Breast epithelium (tissue), 3 donors: ENCODE results near the gene CSTB.

ENCODE experiments used
- CTCF ChIP-seq, 3 donors: fragments of 450-650 bp; IDR thresholded peaks; one replicate each; pipeline ENCODE4 v1.5.1; 2016 to 2017; ENCODE audit warnings: antibody characterized with exemption in 3 of 3, mild to moderate bottlenecking in 3 of 3, moderate library complexity in 3 of 3
- POLR2A ChIP-seq: fragments of 450-650 bp; IDR thresholded peaks from one replicate; pipeline ENCODE4 v1.6.1; 2016; ENCODE audit warnings: antibody characterized with exemption, mild to moderate bottlenecking, moderate library complexity
- POLR2AphosphoS5 ChIP-seq, 3 donors: sonication (generic); formaldehyde crosslinking; IDR thresholded peaks; one replicate each; pipeline ENCODE4 v1.6.1; 2017; ENCODE audit warnings: antibody characterized with exemption in 3 of 3

GRCh38 chr21:43797925-43798715 lies 22.0 kb upstream of the CSTB start:
- TF ChIP-seq POLR2AphosphoS5 (IDR thresholded peaks at IDR 0.05) (no peak), CTCF (IDR thresholded peaks at IDR 0.05) (no peak), POLR2A (no peak)
